Tibial nerve (tissue), 4 donors: ENCODE results near the gene GATA1. TPM values are rescaled to one million over a fixed set of nuclear protein-coding genes. Genes with fewer than 3 reads are reported as not detected.

Source experiments
- DNase-seq, 2 donors: peaks; one replicate each; pipeline ENCODE4 v3.0.0-alpha.2; 2019; ENCODE audit warnings: low spot score in 2 of 2
- H3K27ac ChIP-seq, 4 donors: fragments of 200-600 bp; sonication (generic) in 3 of 4; one replicate each; pipeline ENCODE4 v1.5.1; 2017 to 2019; ENCODE audit warnings: mild to moderate bottlenecking in 1 of 4
- H3K27me3 ChIP-seq, 2 donors: fragments of 200-600 bp; sonication (generic) in 1 of 2; one replicate each; pipeline versions ENCODE4 v1.5.1 to v1.6.0; 2017 to 2019
- H3K36me3 ChIP-seq, 3 donors: fragments of 200-600 bp; sonication (generic); one replicate each; pipeline ENCODE4 v1.5.1; 2018 to 2019
- H3K4me1 ChIP-seq, 4 donors: fragments of 200-600 bp; sonication (generic) in 3 of 4; one replicate each; pipeline ENCODE4 v1.5.1; 2017 to 2019
- H3K4me3 ChIP-seq, 4 donors: fragments of 200-600 bp; sonication (generic) in 3 of 4; one replicate each; pipeline ENCODE4 v1.5.1; 2017 to 2019; ENCODE audit warnings: mild to moderate bottlenecking in 1 of 4, moderate library complexity in 1 of 4
- H3K9me3 ChIP-seq, 4 donors: fragments of 200-600 bp; sonication (generic) in 3 of 4; one replicate each; pipeline ENCODE4 v1.5.1; 2017 to 2019
- EP300 ChIP-seq, 2 donors: sonication (generic); formaldehyde crosslinking; IDR thresholded peaks; one replicate each; pipeline ENCODE4 v1.6.1; 2017; ENCODE audit warnings: antibody characterized with exemption in 2 of 2, mild to moderate bottlenecking in 1 of 2
- POLR2A ChIP-seq, 2 donors: fragments of 450-650 bp; IDR thresholded peaks; one replicate each; pipeline ENCODE4 v1.6.1; 2017; ENCODE audit warnings: antibody characterized with exemption in 2 of 2, mild to moderate bottlenecking in 2 of 2, moderate library complexity in 2 of 2
- WGBS, 2 donors: methylation state at CpG; one replicate each; pipeline ENCODE4 v1.1.5; 2018; 5-methylcytosine and 5-hydroxymethylcytosine counted together
- total RNA-seq, 4 donors: library from RNA; depleted of rRNA; stranded (reverse); fragments of >200 nt; gene quantifications; one replicate each; pipeline ENCODE4 v1.1.0, GENCODE V29; 2016
- TF ChIP-seq, protein P1 (sequence below), 5 experiments: fragments of 200-600 bp in 3 of 5; fragments of 450-650 bp in 2 of 5; sonication (generic) in 3 of 5; IDR thresholded peaks; one replicate each; pipeline ENCODE4 v1.5.1; 2016 to 2019; ENCODE audit warnings: antibody characterized with exemption in 5 of 5, mild to moderate bottlenecking in 3 of 5, moderate library complexity in 2 of 5

GATA1 gene
- total RNA-seq, 4 donors from 2014 or later: 0.90 TPM; not detected in 3

- Histone ChIP-seq H3K27ac (no peak overlapping the region), H3K27me3 (no peaks in the 10 kb centered on the region), H3K4me3 (no peak overlapping the region), H3K36me3 (no peaks in the 10 kb centered on the region), H3K4me1 (no peaks in the 10 kb centered on the region), H3K9me3 (no peaks in the 10 kb centered on the region)
- 63 to 87% methylated on average over 3 to 8 of the region's 8 CpGs for WGBS, 2 donors
- TF ChIP-seq POLR2A (IDR thresholded peaks at IDR 0.05) (no peak), EP300 (IDR thresholded peaks at IDR 0.05) (no peak)
- TF ChIP-seq, protein P1, sequence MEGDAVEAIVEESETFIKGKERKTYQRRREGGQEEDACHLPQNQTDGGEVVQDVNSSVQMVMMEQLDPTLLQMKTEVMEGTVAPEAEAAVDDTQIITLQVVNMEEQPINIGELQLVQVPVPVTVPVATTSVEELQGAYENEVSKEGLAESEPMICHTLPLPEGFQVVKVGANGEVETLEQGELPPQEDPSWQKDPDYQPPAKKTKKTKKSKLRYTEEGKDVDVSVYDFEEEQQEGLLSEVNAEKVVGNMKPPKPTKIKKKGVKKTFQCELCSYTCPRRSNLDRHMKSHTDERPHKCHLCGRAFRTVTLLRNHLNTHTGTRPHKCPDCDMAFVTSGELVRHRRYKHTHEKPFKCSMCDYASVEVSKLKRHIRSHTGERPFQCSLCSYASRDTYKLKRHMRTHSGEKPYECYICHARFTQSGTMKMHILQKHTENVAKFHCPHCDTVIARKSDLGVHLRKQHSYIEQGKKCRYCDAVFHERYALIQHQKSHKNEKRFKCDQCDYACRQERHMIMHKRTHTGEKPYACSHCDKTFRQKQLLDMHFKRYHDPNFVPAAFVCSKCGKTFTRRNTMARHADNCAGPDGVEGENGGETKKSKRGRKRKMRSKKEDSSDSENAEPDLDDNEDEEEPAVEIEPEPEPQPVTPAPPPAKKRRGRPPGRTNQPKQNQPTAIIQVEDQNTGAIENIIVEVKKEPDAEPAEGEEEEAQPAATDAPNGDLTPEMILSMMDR (IDR thresholded peaks at IDR 0.05): no peak
- DNase-seq: no peak
Observed at GRCh38 chrX:48753708-48754228, 32.6 kb upstream of the GATA1 start.

- H3K4me1 ChIP-seq: no peaks in the 10 kb centered on the region
- WGBS, 2 donors: 56 to 67% methylated on average over 7 to 8 of the region's 8 CpGs
- TF ChIP-seq EP300 (IDR thresholded peaks at IDR 0.05) (no peak), POLR2A (IDR thresholded peaks at IDR 0.05) (no peak)
- TF ChIP-seq, protein P1 (IDR thresholded peaks at IDR 0.05): no peak
- no peak overlapping the region for H3K27ac ChIP-seq
- H3K4me3 ChIP-seq: no peak overlapping the region
- H3K27me3 ChIP-seq: no peaks in the 10 kb centered on the region
- no peak for DNase-seq
- H3K9me3 ChIP-seq: no peaks in the 10 kb centered on the region
- no peaks in the 10 kb centered on the region for H3K36me3 ChIP-seq
Observed at GRCh38 chrX:48754238-48754637, 32.2 kb upstream of the GATA1 start.

DNA sequence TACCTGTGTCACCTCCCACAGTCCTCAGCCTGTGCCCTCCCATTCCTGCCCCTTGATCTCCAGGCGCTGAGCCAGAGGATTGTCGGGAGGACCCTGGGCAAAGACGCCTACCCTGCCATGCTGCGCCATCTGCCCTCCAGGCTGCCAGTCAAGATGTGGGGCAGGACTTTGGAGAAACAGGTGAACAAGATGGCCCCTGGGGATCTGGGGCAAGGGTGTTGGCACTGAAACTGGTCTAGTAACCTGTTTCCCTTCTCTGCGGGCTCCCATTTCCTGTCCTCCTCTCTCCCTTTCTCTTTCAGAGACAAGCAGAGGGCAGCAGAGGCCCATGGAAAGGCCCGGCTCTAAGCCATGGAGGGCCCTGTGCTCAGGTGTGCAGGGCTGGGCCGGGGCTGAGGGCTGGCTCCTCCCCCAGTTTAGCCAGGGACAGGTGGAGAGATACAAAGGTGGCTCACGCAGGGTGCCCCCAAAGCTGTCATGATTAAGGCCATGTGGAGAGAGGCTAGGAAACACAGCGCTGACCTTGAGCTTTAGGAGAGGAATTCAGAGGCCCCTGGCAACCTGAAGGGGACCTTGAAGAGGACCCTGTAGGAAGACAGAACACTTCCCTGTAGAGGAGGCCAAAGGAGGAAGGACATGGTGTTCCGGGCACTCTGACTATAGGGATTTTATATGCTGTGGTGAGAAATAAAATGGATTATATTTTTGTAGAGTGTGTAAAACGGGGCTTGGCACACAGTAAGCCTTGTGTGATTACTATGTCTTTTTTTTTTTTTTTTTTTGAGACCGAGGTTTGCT is 24.5 kb upstream of the GATA1 start, which contains the start of gene GLOD5:
GLOD5 (plus strand) TSS at position 74 of the 798 bp plus-strand sequence; CDS start at position 118, 44 bp downstream.
- WGBS, 2 donors: 58 to 64% methylated on average over 10 to 12 of the region's 12 CpGs
- no peaks in the 10 kb centered on the region for H3K9me3 ChIP-seq
- peaks cover 0 to 14% of the 10 kb centered on the region in 2 donors for H3K27me3 ChIP-seq
- DNase-seq: no peak
- no peaks in the 10 kb centered on the region for H3K36me3 ChIP-seq
- no peaks in the 10 kb centered on the region for H3K4me1 ChIP-seq
- no peak within 1 kb of the TSS for H3K4me3 ChIP-seq
- H3K27ac ChIP-seq: no peak within 1 kb of the TSS
- TF ChIP-seq, protein P1 (IDR thresholded peaks at IDR 0.05): no peak
- TF ChIP-seq EP300 (IDR thresholded peaks at IDR 0.05) (no peak), POLR2A (IDR thresholded peaks at IDR 0.05) (no peak)

GRCh38 chrX:48769230-48769629 is 17.2 kb upstream of the GATA1 start:
- H3K4me3 ChIP-seq: no peak overlapping the region
- H3K27ac ChIP-seq: no peak overlapping the region
- peaks cover 0 to 9% of the 10 kb centered on the region in 2 donors for H3K27me3 ChIP-seq
- TF ChIP-seq, protein P1 (IDR thresholded peaks at IDR 0.05): no peak
- TF ChIP-seq EP300 (IDR thresholded peaks at IDR 0.05) (no peak), POLR2A (IDR thresholded peaks at IDR 0.05) (no peak)
- H3K4me1 ChIP-seq: no peaks in the 10 kb centered on the region
- no peaks in the 10 kb centered on the region for H3K9me3 ChIP-seq
- H3K36me3 ChIP-seq: no peaks in the 10 kb centered on the region
- DNase-seq: no peak
- WGBS, 2 donors: 78 to 82% methylated on average over 6 of the region's 6 CpGs

DNA sequence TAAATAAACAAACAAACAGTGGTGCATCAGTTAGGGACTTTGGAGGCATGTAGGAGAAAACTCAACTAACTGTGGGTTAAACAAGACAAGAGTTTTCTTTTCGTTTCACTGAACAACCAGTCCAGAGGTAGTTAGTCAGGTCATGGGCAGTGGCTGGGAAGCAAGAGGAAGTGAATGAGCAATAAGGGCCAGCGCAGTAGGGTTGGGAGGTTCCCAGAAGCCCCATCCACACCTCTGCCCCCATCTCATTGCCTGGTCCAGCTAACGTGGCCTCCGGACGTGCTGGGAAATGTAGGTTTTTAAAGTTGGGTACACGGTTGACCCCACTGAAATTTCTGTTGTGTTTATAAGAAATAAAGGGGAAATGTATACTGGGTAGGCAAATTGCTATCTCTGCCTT is 16.1 kb upstream of the GATA1 start:
- Histone ChIP-seq H3K4me1 (no peaks in the 10 kb centered on the region), H3K27me3 (peaks cover 0 to 9% of the 10 kb centered on the region in 2 donors), H3K27ac (no peak overlapping the region), H3K4me3 (no peak overlapping the region), H3K36me3 (no peaks in the 10 kb centered on the region), H3K9me3 (no peaks in the 10 kb centered on the region)
- WGBS, 2 donors: 73 to 74% methylated on average over 6 of the region's 6 CpGs
- TF ChIP-seq EP300 (IDR thresholded peaks at IDR 0.05): no peak
- TF ChIP-seq, protein P1 (IDR thresholded peaks at IDR 0.05): no peak
- no peak for TF ChIP-seq POLR2A (IDR thresholded peaks at IDR 0.05)
- no peak for DNase-seq
